Esophagus squamous epithelium (tissue), 5 donors: ENCODE results near the gene EPHX1. TPM values are rescaled to one million over a fixed set of nuclear protein-coding genes. Genes with fewer than 3 reads are reported as not detected.

Experiments
- DNase-seq: peaks from one replicate; lab custom pipeline; 2025; lab: John Stamatoyannopoulos, UW
- H3K27ac ChIP-seq, 4 donors: fragments of 200-600 bp; sonication (generic); one replicate each; pipeline ENCODE4 v1.5.1; 2016 to 2019; ENCODE audit warnings: mild to moderate bottlenecking in 1 of 4
- H3K27me3 ChIP-seq, 4 donors: fragments of 200-600 bp; sonication (generic); 1 replicate in 3 of 4; 2 replicates in 1 of 4; pipeline versions ENCODE4 v1.5.1 to v1.6.0; 2017 to 2021; ENCODE audit warnings: antibody characterized with exemption in 1 of 4
- H3K36me3 ChIP-seq, 3 donors: fragments of 200-600 bp; sonication (generic); one replicate each; pipeline ENCODE4 v1.5.1; 2016 to 2019
- H3K4me1 ChIP-seq, 3 donors: fragments of 200-600 bp; sonication (generic); one replicate each; pipeline ENCODE4 v1.5.1; 2017 to 2019
- H3K4me3 ChIP-seq, 4 donors: fragments of 200-600 bp; sonication (generic); 1 replicate in 3 of 4; 2 replicates in 1 of 4; pipeline ENCODE4 v1.5.1; 2016 to 2019; ENCODE audit warnings: mild to moderate bottlenecking in 2 of 4, moderate library complexity in 1 of 4
- H3K9me3 ChIP-seq, 3 donors: fragments of 200-600 bp; sonication (generic); one replicate each; pipeline ENCODE4 v1.5.1; 2016 to 2019
- CTCF ChIP-seq, 6 experiments: fragments of 450-650 bp in 4 of 6; fragments of 200-600 bp in 2 of 6; sonication (generic) in 2 of 6; IDR thresholded peaks; one replicate each; pipeline ENCODE4 v1.5.1; 2016 to 2019; ENCODE audit warnings: antibody characterized with exemption in 6 of 6, mild to moderate bottlenecking in 4 of 6, moderate library complexity in 4 of 6
- POLR2A ChIP-seq, 4 donors: fragments of 450-650 bp; IDR thresholded peaks; one replicate each; pipeline ENCODE4 v1.6.1; 2017; ENCODE audit warnings: antibody characterized with exemption in 4 of 4, mild to moderate bottlenecking in 4 of 4, moderate library complexity in 3 of 4
- WGBS, 2 donors: methylation state at CpG; one replicate each; pipeline ENCODE4 v1.1.5; 2018; 5-methylcytosine and 5-hydroxymethylcytosine counted together
- intact Hi-C: fragments of 100-400 bp; cut with DNase I; formaldehyde crosslinking; loops from one replicate; pipeline ENCODE4 v1.15.0; 2022
- total RNA-seq, 4 donors: library from RNA; depleted of rRNA; stranded (reverse); fragments of >200 nt; gene quantifications; one replicate each; pipeline ENCODE4 v1.1.0, GENCODE V29; 2016
- donor health status: DM: yes; HTN: yes; CAD: no.

Gene EPHX1
- total RNA-seq, 4 donors from 2014 or later: 78.7 to 237 (median 151) TPM

- TF ChIP-seq CTCF (IDR thresholded peaks at IDR 0.05): no peak
- no peak for TF ChIP-seq POLR2A (IDR thresholded peaks at IDR 0.05)
- 59 to 69% methylated on average over 9 of the region's 9 CpGs for WGBS, 2 donors
- no peaks in the 10 kb centered on the region for H3K9me3 ChIP-seq
- peaks cover 34 to 85% (median 54%) of the 10 kb centered on the region in 3 donors for H3K4me1 ChIP-seq
- intact Hi-C loops: no loop called here
- no peaks in the 10 kb centered on the region for H3K27me3 ChIP-seq
- H3K36me3 ChIP-seq: no peaks in the 10 kb centered on the region
- no peak overlapping the region for H3K4me3 ChIP-seq
- H3K27ac ChIP-seq: peak overlapping the region in 3 of 4 donors; percentile 64 to 89 (median 77)
- DNase-seq: no peak
Observed at GRCh38 chr1:225768662-225769426, 41.1 kb upstream of the EPHX1 start.

- Histone ChIP-seq H3K36me3 (no peaks in the 10 kb centered on the region), H3K4me1 (peaks cover 29 to 77% (median 48%) of the 10 kb centered on the region in 3 donors), H3K27ac (peak overlapping the region in 1 of 4 donors; percentile 64), H3K27me3 (no peaks in the 10 kb centered on the region), H3K9me3 (no peaks in the 10 kb centered on the region), H3K4me3 (no peak overlapping the region)
- no peak for DNase-seq
- intact Hi-C loops: loop anchor here (5.0 to 10.0 kb wide), 4 partner anchors 75 to 292 kb away; partner anchors contain the start of gene ENAH
- TF ChIP-seq POLR2A (IDR thresholded peaks at IDR 0.05) (no peak), CTCF (IDR thresholded peaks at IDR 0.05) (no peak)
- WGBS, 2 donors: 75 to 81% methylated on average over 5 of the region's 5 CpGs
Observed at GRCh38 chr1:225769687-225770086, 40.2 kb upstream of the EPHX1 start.

GRCh38 chr1:225770561-225771248 lies 39.2 kb upstream of the EPHX1 start:
- TF ChIP-seq CTCF (IDR thresholded peaks at IDR 0.05) (no peak), POLR2A (IDR thresholded peaks at IDR 0.05) (no peak)
- DNase-seq: no peak
- intact Hi-C loops: loop anchor here (5.0 to 10.0 kb wide), 4 partner anchors 74 to 293 kb away; partner anchors contain the start of gene ENAH
- 83 to 84% methylated on average over 10 of the region's 11 CpGs for WGBS, 2 donors
- H3K9me3 ChIP-seq: no peaks in the 10 kb centered on the region
- H3K27ac ChIP-seq: no peak overlapping the region
- H3K4me3 ChIP-seq: no peak overlapping the region
- H3K36me3 ChIP-seq: no peaks in the 10 kb centered on the region
- no peaks in the 10 kb centered on the region for H3K27me3 ChIP-seq
- H3K4me1 ChIP-seq: peaks cover 29 to 70% (median 48%) of the 10 kb centered on the region in 3 donors

GRCh38 chr1:225771661-225772322 lies 38.1 kb upstream of the EPHX1 start:
- H3K27ac ChIP-seq: peak overlapping the region; percentile 54 to 77 (median 66)
- no peaks in the 10 kb centered on the region for H3K27me3 ChIP-seq
- H3K36me3 ChIP-seq: no peaks in the 10 kb centered on the region
- H3K9me3 ChIP-seq: no peaks in the 10 kb centered on the region
- WGBS, 2 donors: 51 to 65% methylated on average over 4 of the region's 4 CpGs
- intact Hi-C loops: loop anchor here (5.0 to 10.0 kb wide), 4 partner anchors 73 to 294 kb away; partner anchors contain the start of gene ENAH
- no peak for DNase-seq
- H3K4me3 ChIP-seq: no peak overlapping the region
- H3K4me1 ChIP-seq: peaks cover 24 to 68% (median 41%) of the 10 kb centered on the region in 3 donors
- TF ChIP-seq CTCF (IDR thresholded peaks at IDR 0.05): no peak
- TF ChIP-seq POLR2A (IDR thresholded peaks at IDR 0.05): no peak
